ENCODE results near the gene C1QB.
"Not testable (repeated sequence)": the region's sequence is repeated elsewhere in the genome, so short reads cannot be mapped to it uniquely, and the experiment has no call there.

C1QB gene

DNA sequence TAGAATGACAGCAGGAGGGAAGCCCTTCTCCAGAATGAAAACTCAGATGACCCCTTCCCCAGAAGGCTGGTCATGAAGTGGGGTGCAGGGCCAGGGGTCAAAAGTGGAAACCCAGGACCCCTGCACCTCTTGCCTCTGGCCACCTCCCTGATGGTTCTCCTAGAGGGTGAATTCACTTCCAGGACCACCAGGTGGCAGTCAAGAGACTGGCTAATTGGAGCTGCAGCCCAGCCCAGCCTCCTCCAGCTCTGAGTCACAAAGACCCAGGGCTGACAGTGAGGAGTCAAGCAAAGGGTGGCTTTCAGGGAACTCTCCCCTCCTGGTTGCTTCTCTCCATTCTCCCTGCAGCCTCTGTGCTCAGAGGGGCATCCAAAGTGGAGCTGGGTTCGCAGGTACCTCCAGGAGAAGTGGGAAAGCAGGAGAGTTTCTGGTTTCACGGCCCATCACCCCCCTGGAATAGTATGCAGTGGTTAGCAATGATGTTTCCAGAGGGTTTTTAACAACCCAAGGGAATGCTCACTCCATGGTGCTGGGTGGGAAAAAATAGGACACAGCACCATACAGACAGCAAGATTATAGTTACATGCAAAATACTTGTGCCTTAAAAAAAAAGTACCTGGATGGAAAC is 51.5 kb downstream of the C1QB start:
- no peak for TF ChIP-seq FOXP2 (optimal IDR thresholded peaks at IDR 0.05; ENCODE audit: control extremely low read depth, extremely low read length, insufficient read depth)
- TF ChIP-seq POLR2AphosphoS5 (IDR thresholded peaks at IDR 0.05; ENCODE audit: borderline replicate concordance, low read depth, low read length): no peak
- no peak for TF ChIP-seq EZH2 (IDR thresholded peaks at IDR 0.05)
- no peak overlapping the region for H3K4me3 ChIP-seq
- no peak overlapping the region for H3K27ac ChIP-seq
- no peak overlapping the region for H3K9ac ChIP-seq (ENCODE audit: insufficient read length)
- H3K36me3 ChIP-seq (ENCODE audit: insufficient read depth, low read length): no peaks in the 10 kb centered on the region
- H3K9me3 ChIP-seq (ENCODE audit: low read depth, low read length): no peaks in the 10 kb centered on the region
- peak; percentile 14 for DNase-seq (ENCODE audit: low read depth, low spot score)

DNA sequence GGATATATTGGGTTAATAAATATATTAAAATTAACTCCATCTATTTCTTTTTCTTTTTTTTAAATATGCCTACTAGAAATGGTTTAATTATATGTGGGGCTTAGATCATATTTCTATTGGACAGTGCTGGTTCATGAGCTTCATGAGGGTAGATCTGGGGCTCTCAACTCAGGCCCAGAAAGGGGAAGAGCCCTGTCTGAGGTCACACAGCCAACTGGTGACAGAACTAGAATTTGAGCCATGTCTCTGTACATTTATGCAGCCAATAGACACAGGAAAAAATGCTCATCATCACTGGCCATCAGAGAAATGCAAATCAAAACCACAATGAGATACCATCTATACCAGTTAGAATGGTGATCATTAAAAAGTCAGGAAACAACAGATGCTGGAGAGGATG is 52.5 kb downstream of the C1QB start:
- no peaks in the 10 kb centered on the region for H3K36me3 ChIP-seq (ENCODE audit: insufficient read depth, low read length)
- H3K4me3 ChIP-seq: no peak overlapping the region
- TF ChIP-seq POLR2AphosphoS5 (IDR thresholded peaks at IDR 0.05; ENCODE audit: borderline replicate concordance, low read depth, low read length): no peak
- TF ChIP-seq EZH2 (IDR thresholded peaks at IDR 0.05): no peak
- no peak for TF ChIP-seq FOXP2 (optimal IDR thresholded peaks at IDR 0.05; ENCODE audit: control extremely low read depth, extremely low read length, insufficient read depth)

DNA sequence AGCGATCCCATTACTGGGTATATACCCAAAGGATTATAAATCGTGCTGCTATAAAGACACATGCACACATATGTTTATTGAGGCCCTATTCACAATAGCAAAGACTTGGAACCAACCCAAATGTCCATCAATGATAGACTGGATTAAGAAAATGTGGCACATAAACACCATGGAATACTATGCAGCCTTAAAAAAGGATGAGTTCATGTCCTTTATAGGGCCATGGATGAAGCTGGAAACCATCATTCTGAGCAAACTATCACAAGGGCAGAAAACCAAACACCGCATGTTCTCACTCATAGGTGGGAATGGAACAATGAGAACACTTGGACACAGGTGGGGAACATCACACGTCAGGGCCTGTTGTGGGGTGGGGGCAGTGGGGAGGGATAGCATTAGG is 53.1 kb downstream of the C1QB start:
- not testable (repeated sequence) for H3K9me3 ChIP-seq (ENCODE audit: low read depth, low read length); H3K27ac ChIP-seq; H3K4me3 ChIP-seq; DNase-seq (ENCODE audit: low read depth, low spot score); H3K36me3 ChIP-seq (ENCODE audit: insufficient read depth, low read length); H3K9ac ChIP-seq (ENCODE audit: insufficient read length)

More for the DNA sequence above, 52.5 kb downstream of the C1QB start:
- DNase-seq (ENCODE audit: low read depth, low spot score): no peak
- Histone ChIP-seq H3K9me3 (ENCODE audit: low read depth, low read length) (no peaks in the 10 kb centered on the region), H3K27ac (no peak overlapping the region), H3K9ac (ENCODE audit: insufficient read length) (no peak overlapping the region)

- TF ChIP-seq EZH2 (IDR thresholded peaks at IDR 0.05): no peak
- TF ChIP-seq FOXP2 (optimal IDR thresholded peaks at IDR 0.05; ENCODE audit: control extremely low read depth, extremely low read length, insufficient read depth): no peak
- TF ChIP-seq POLR2AphosphoS5 (IDR thresholded peaks at IDR 0.05; ENCODE audit: borderline replicate concordance, low read depth, low read length): no peak
- Histone ChIP-seq H3K36me3 (ENCODE audit: insufficient read depth, low read length) (no peaks in the 10 kb centered on the region), H3K9me3 (ENCODE audit: low read depth, low read length) (no peaks in the 10 kb centered on the region), H3K4me3 (no peak overlapping the region), H3K9ac (ENCODE audit: insufficient read length) (no peak overlapping the region), H3K27ac (no peak overlapping the region)
- DNase-seq (ENCODE audit: low read depth, low spot score): no peak
Measured at GRCh38 chr1:22708777-22709176, 55.7 kb downstream of the C1QB start.

DNA sequence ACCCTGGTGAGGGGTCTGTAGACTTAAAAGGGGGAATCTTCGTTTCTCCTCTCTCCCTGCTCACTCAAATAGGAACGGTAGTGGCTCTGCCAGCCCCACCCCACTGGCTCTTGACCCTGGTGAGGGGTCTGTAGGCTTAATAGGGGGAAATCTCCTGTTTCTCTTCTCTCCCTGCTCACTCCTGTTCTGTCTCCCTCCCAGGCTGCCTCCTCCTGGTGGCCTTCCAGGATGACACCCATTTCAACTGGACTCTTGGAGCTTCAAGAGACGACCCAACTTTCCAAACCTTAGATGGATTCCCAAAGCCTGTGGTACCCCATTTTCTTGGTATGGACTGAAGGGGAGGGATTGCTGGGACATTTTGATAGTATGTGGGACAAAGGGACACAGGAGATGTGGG is 56.2 kb downstream of the C1QB start:
- no peak for DNase-seq (ENCODE audit: low read depth, low spot score)
- no peak for TF ChIP-seq FOXP2 (optimal IDR thresholded peaks at IDR 0.05; ENCODE audit: control extremely low read depth, extremely low read length, insufficient read depth)
- no peak for TF ChIP-seq EZH2 (IDR thresholded peaks at IDR 0.05)
- no peak for TF ChIP-seq POLR2AphosphoS5 (IDR thresholded peaks at IDR 0.05; ENCODE audit: borderline replicate concordance, low read depth, low read length)

GRCh38 chr1:22709891-22710700 is 57.1 kb downstream of the C1QB start:
- Histone ChIP-seq H3K27ac (no peak overlapping the region), H3K36me3 (ENCODE audit: insufficient read depth, low read length) (no peaks in the 10 kb centered on the region), H3K9ac (ENCODE audit: insufficient read length) (no peak overlapping the region), H3K4me3 (peak overlapping the region; percentile 72), H3K9me3 (ENCODE audit: low read depth, low read length) (no peaks in the 10 kb centered on the region)
- TF ChIP-seq EZH2 (IDR thresholded peaks at IDR 0.05) (no peak), POLR2AphosphoS5 (IDR thresholded peaks at IDR 0.05; ENCODE audit: borderline replicate concordance, low read depth, low read length) (no peak), FOXP2 (optimal IDR thresholded peaks at IDR 0.05; ENCODE audit: control extremely low read depth, extremely low read length, insufficient read depth) (no peak)
- DNase-seq (ENCODE audit: low read depth, low spot score): peak; percentile 20

More for the DNA sequence above, 56.2 kb downstream of the C1QB start:
- no peak overlapping the region for H3K27ac ChIP-seq
- no peak overlapping the region for H3K9ac ChIP-seq (ENCODE audit: insufficient read length)
- H3K4me3 ChIP-seq: no peak overlapping the region
- no peaks in the 10 kb centered on the region for H3K36me3 ChIP-seq (ENCODE audit: insufficient read depth, low read length)
- no peaks in the 10 kb centered on the region for H3K9me3 ChIP-seq (ENCODE audit: low read depth, low read length)

DNA sequence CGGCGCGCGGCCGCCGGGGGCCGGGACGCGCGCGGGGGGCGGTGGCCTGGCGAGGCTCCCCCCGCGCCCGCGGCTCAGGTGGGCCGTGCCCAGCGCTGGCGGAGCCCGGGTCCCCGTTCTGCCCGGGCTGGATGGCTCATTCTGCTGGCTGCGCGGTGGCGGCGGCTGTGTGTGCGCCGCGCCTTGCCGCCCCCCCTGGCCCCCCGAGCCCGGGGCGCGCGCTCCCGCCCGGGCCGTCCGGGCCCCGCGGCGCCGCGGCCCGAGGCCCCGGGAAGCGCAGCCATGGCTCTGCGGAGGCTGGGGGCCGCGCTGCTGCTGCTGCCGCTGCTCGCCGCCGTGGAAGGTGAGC is 57.6 kb downstream of the C1QB start, which contains the start of gene EPHB2:
EPHB2 (plus strand) TSS at position 139 of the 349 bp plus-strand sequence; CDS start at position 283, 144 bp downstream.
- DNase-seq (ENCODE audit: low read depth, low spot score): no peak
- Histone ChIP-seq H3K4me3 (peak within 1 kb of the TSS; percentile 72), H3K36me3 (ENCODE audit: insufficient read depth, low read length) (no peaks in the 10 kb centered on the region), H3K9me3 (ENCODE audit: low read depth, low read length) (no peaks in the 10 kb centered on the region), H3K27ac (no peak within 1 kb of the TSS), H3K9ac (ENCODE audit: insufficient read length) (no peak within 1 kb of the TSS)
- TF ChIP-seq EZH2 (IDR thresholded peaks at IDR 0.05) (no peak), POLR2AphosphoS5 (IDR thresholded peaks at IDR 0.05; ENCODE audit: borderline replicate concordance, low read depth, low read length) (no peak), FOXP2 (optimal IDR thresholded peaks at IDR 0.05; ENCODE audit: control extremely low read depth, extremely low read length, insufficient read depth) (no peak)

GRCh38 chr1:22711071-22711470 is 58.0 kb downstream of the C1QB start:
- Histone ChIP-seq H3K9ac (ENCODE audit: insufficient read length) (no peak overlapping the region), H3K9me3 (ENCODE audit: low read depth, low read length) (no peaks in the 10 kb centered on the region), H3K4me3 (peak overlapping the region; percentile 38), H3K27ac (no peak overlapping the region), H3K36me3 (ENCODE audit: insufficient read depth, low read length) (no peaks in the 10 kb centered on the region)
- TF ChIP-seq POLR2AphosphoS5 (IDR thresholded peaks at IDR 0.05; ENCODE audit: borderline replicate concordance, low read depth, low read length) (no peak), EZH2 (IDR thresholded peaks at IDR 0.05) (no peak)
- no peak for DNase-seq (ENCODE audit: low read depth, low spot score)

Data from SK-N-MC (cell line).